Measurements from ENCODE around the gene RPUSD1. TPM values are rescaled to one million over a fixed set of nuclear protein-coding genes. Genes with fewer than 3 reads are reported as not detected.

RPUSD1 gene
- total and polyA plus RNA-seq, 12 donors, result 1.1 to 40.1 (median 20.4) TPM

GRCh38 chr16:818132-818531, 30.0 kb upstream of the RPUSD1 start:
- Histone ChIP-seq H3K27ac (no peak overlapping the region), H3K36me3 (replicated peaks in 1 of 2) (no peaks in the 10 kb centered on the region), H3K4me1 (replicated peaks in 1 of 2) (peaks cover 0 to 5% of the 10 kb centered on the region in 2 donors), H3K9me3 (replicated peaks in 1 of 3) (no peaks in the 10 kb centered on the region), H3K27me3 (peaks cover 26% of the 10 kb centered on the region), H3K4me3 (no peak overlapping the region)
- no peak for DNase-seq
- intact Hi-C loops (cut with DNase I), result loop anchor here in 1 of 2 donors (5.0 kb wide), 1 partner anchor 279 kb away; the partner anchor contains the start of gene C1QTNF8
- WGBS, 4 donors, result 76 to 90% (median 84%) methylated on average over 8 of the region's 8 CpGs
- no peak for TF ChIP-seq CTCF (IDR thresholded peaks at IDR 0.05)
- TF ChIP-seq POLR2A (IDR thresholded peaks at IDR 0.05), result no peak

GRCh38 chr16:817001-817906, 29.1 kb upstream of the RPUSD1 start:
- H3K9me3 ChIP-seq (replicated peaks in 1 of 3), result no peaks in the 10 kb centered on the region
- peaks cover 0 to 5% of the 10 kb centered on the region in 2 donors for H3K4me1 ChIP-seq (replicated peaks in 1 of 2)
- intact Hi-C loops (cut with DNase I), result loop anchor here in 1 of 2 donors (5.0 kb wide), 1 partner anchor 280 kb away; the partner anchor contains the start of gene C1QTNF8
- no peak overlapping the region for H3K4me3 ChIP-seq
- 51 to 73% (median 67%) methylated on average over 46 to 71 of the region's 71 CpGs for WGBS, 4 donors
- peaks cover 28% of the 10 kb centered on the region for H3K27me3 ChIP-seq
- no peaks in the 10 kb centered on the region for H3K36me3 ChIP-seq (replicated peaks in 1 of 2)
- H3K27ac ChIP-seq, result no peak overlapping the region
- no peak for DNase-seq
- TF ChIP-seq POLR2A (IDR thresholded peaks at IDR 0.05), result no peak
- TF ChIP-seq CTCF (IDR thresholded peaks at IDR 0.05), result no peak

- Histone ChIP-seq H3K9me3 (replicated peaks in 1 of 3) (no peaks in the 10 kb centered on the region), H3K27ac (no peak overlapping the region), H3K36me3 (replicated peaks in 1 of 2) (no peaks in the 10 kb centered on the region), H3K4me1 (replicated peaks in 1 of 2) (peaks cover 0 to 5% of the 10 kb centered on the region in 2 donors), H3K27me3 (peaks cover 28% of the 10 kb centered on the region), H3K4me3 (no peak overlapping the region)
- 92 to 95% (median 94%) methylated on average over 11 to 15 of the region's 15 CpGs for WGBS, 4 donors
- intact Hi-C loops (cut with DNase I), result loop anchor here in 1 of 2 donors (2.0 to 5.0 kb wide), 2 partner anchors 239 to 281 kb away; partner anchors contain the start of gene C1QTNF8
- DNase-seq, result no peak
- TF ChIP-seq POLR2A (IDR thresholded peaks at IDR 0.05) (no peak), CTCF (IDR thresholded peaks at IDR 0.05) (no peak)
Observed at GRCh38 chr16:815861-816260, 27.7 kb upstream of the RPUSD1 start.

GRCh38 chr16:814974-815373, 26.8 kb upstream of the RPUSD1 start:
- H3K4me1 ChIP-seq (replicated peaks in 1 of 2), result peaks cover 0 to 5% of the 10 kb centered on the region in 2 donors
- no peaks in the 10 kb centered on the region for H3K9me3 ChIP-seq (replicated peaks in 1 of 3)
- peaks cover 28% of the 10 kb centered on the region for H3K27me3 ChIP-seq
- no peak for DNase-seq
- no peak for TF ChIP-seq POLR2A (IDR thresholded peaks at IDR 0.05)
- no peak for TF ChIP-seq CTCF (IDR thresholded peaks at IDR 0.05)
- no peaks in the 10 kb centered on the region for H3K36me3 ChIP-seq (replicated peaks in 1 of 2)
- no peak overlapping the region for H3K4me3 ChIP-seq
- no peak overlapping the region for H3K27ac ChIP-seq
- intact Hi-C loops (cut with DNase I), result loop anchor here (2.0 to 5.0 kb wide), 3 partner anchors 240 to 282 kb away; partner anchors contain the start of gene C1QTNF8 (in 1 of the 2)
- WGBS, 4 donors, result 75 to 82% (median 79%) methylated on average over 5 to 9 of the region's 9 CpGs
